Stimulated activated CD4-positive, alpha-beta T cell treated with anti-CD3 and anti-CD28 coated beads, Interleukin-12 subunit alpha, Interleukin-12 subunit beta, amount 100 ng/mL, for 24 hours (primary cell): ENCODE results near the gene PAQR4.

Source experiments
- DNase-seq, 2 experiments: peaks; one replicate each; pipeline ENCODE4 v3.0.0-alpha.2; 2020; ENCODE audit warnings: low read depth in 2 of 2

Gene PAQR4

GRCh38 chr16:2980227-2981176, 11.4 kb downstream of the PAQR4 start, which contains the start of gene PKMYT1:
TSS of gene PKMYT1 (minus strand) at chr16:2980446. CDS start at chr16:2979657, 789 bp downstream.
- peak; percentile 88 to 95 for DNase-seq

GRCh38 chr16:2981177-2981898, 12.2 kb downstream of the PAQR4 start:
- DNase-seq: no peak

GRCh38 chr16:2981899-2982250, 12.7 kb downstream of the PAQR4 start:
- DNase-seq: no peak

GRCh38 chr16:2982402-2982801, 13.3 kb downstream of the PAQR4 start:
- no peak for DNase-seq

- DNase-seq: peak; percentile 54 to 76
Observed at GRCh38 chr16:2983706-2984136, 14.6 kb downstream of the PAQR4 start.

GRCh38 chr16:2985462-2985861, 16.3 kb downstream of the PAQR4 start:
- no peak for DNase-seq

- DNase-seq: no peak
Observed at GRCh38 chr16:2985893-2986355, 16.8 kb downstream of the PAQR4 start.

GRCh38 chr16:2986623-2987188, 17.6 kb downstream of the PAQR4 start:
- DNase-seq: no peak

- no peak for DNase-seq
Observed at GRCh38 chr16:2987286-2987685, 18.1 kb downstream of the PAQR4 start.

GRCh38 chr16:2987833-2988232, 18.7 kb downstream of the PAQR4 start:
- DNase-seq: no peak

GRCh38 chr16:2988590-2989099, 19.5 kb downstream of the PAQR4 start:
- no peak for DNase-seq

GRCh38 chr16:2990891-2991290, 21.7 kb downstream of the PAQR4 start:
- DNase-seq: no peak

GRCh38 chr16:2991566-2992261, 22.6 kb downstream of the PAQR4 start:
- no peak for DNase-seq

- DNase-seq: no peak
Observed at GRCh38 chr16:2992383-2993081, 23.4 kb downstream of the PAQR4 start.

- no peak for DNase-seq
Observed at GRCh38 chr16:2996298-2996697, 27.1 kb downstream of the PAQR4 start.

GRCh38 chr16:2999929-3000328, 30.8 kb downstream of the PAQR4 start:
- DNase-seq: no peak

GRCh38 chr16:3000540-3000939, 31.4 kb downstream of the PAQR4 start:
- DNase-seq: no peak

- no peak for DNase-seq
Observed at GRCh38 chr16:3001316-3001715, 32.2 kb downstream of the PAQR4 start.

- peak; percentile 89 to 94 for DNase-seq
Observed at GRCh38 chr16:3003582-3004270, 34.6 kb downstream of the PAQR4 start.

- DNase-seq: no peak
Observed at GRCh38 chr16:3004319-3004718, 35.2 kb downstream of the PAQR4 start.
